A673 (cell line): ENCODE data around the gene VOPP1. TPM values are rescaled to one million over a fixed set of nuclear protein-coding genes. Genes with fewer than 3 reads are reported as not detected.

ENCODE experiments used
- BruUV-seq: library from RNA; stranded (reverse); fragments of 400-500 nt; replicated peaks from 2 replicates; lab custom pipeline; 2021; lab: Mats Ljungman, UMichigan
- CTCF ChIA-PET: fragments of 300-600 bp; sonication (Branson Sonifier 250); formaldehyde crosslinking; loops from one replicate; lab custom pipeline; 2022; ENCODE audit warnings: antibody characterized with exemption; lab: Charles Lee
- POLR2A ChIA-PET: fragments of 300-600 bp; sonication (Branson Sonifier 250); formaldehyde crosslinking; loops from one replicate; lab custom pipeline; 2022; ENCODE audit warnings: antibody characterized with exemption; ENCODE audit not compliant: low non-redundant PET; lab: Charles Lee
- DNase-seq: peaks from one replicate; pipeline ENCODE4 v3.0.0-alpha.2; 2015; ENCODE audit warnings: low spot score
- H3K27ac ChIP-seq: fragments of 200-600 bp; sonication (generic); 2 replicates; pipeline ENCODE4 v1.5.1; 2016; ENCODE audit warnings: mixed run types, low read depth, mild to moderate bottlenecking, mixed read lengths, antibody characterized with exemption, low read length; ENCODE audit not compliant: poor library complexity, severe bottlenecking
- H3K27me3 ChIP-seq: fragments of 200-600 bp; sonication (generic); replicated peaks from 2 replicates; pipeline ENCODE4 v1.6.1; 2017; ENCODE audit warnings: mixed run types, low read depth, mild to moderate bottlenecking, mixed read lengths, antibody characterized with exemption, low read length; ENCODE audit not compliant: insufficient read depth, poor library complexity
- H3K36me3 ChIP-seq: fragments of 200-600 bp; sonication (generic); 2 replicates; pipeline ENCODE4 v1.6.1; 2016; ENCODE audit warnings: mixed run types, mild to moderate bottlenecking, mixed read lengths, antibody characterized with exemption, low read length; ENCODE audit not compliant: insufficient read depth, poor library complexity, severe bottlenecking
- H3K4me1 ChIP-seq: fragments of 200-600 bp; sonication (generic); 2 replicates; pipeline ENCODE4 v1.6.1; 2017; ENCODE audit warnings: mixed run types, mild to moderate bottlenecking, mixed read lengths, antibody characterized with exemption, low read length; ENCODE audit not compliant: insufficient read depth, poor library complexity, severe bottlenecking
- H3K4me3 ChIP-seq: fragments of 200-600 bp; sonication (generic); 2 replicates; pipeline ENCODE4 v1.5.1; 2016; ENCODE audit warnings: low read depth, mixed run types, mild to moderate bottlenecking, mixed read lengths, low read length; ENCODE audit not compliant: poor library complexity, severe bottlenecking
- H3K9me3 ChIP-seq: fragments of 200-600 bp; sonication (generic); 2 replicates; pipeline ENCODE4 v1.6.1; 2016; ENCODE audit warnings: mixed run types, low read depth, mild to moderate bottlenecking, mixed read lengths, antibody characterized with exemption, low read length; ENCODE audit not compliant: poor library complexity, severe bottlenecking
- EZH2 ChIP-seq: fragments of 200-600 bp; sonication (generic); IDR thresholded peaks from 2 replicates; pipeline ENCODE4 v1.6.1; 2017; ENCODE audit warnings: borderline replicate concordance, low read depth, mild to moderate bottlenecking, mixed read lengths, antibody characterized with exemption, low read length; ENCODE audit not compliant: poor library complexity, severe bottlenecking
- intact Hi-C: fragments of 100-400 bp; cut with micrococcal nuclease; formaldehyde crosslinking; loops from one replicate; pipeline ENCODE4 v1.10.0; 2022; ENCODE audit not compliant: unreplicated experiment
- total RNA-seq: library from RNA; stranded (reverse); gene quantifications from 2 replicates; pipeline ENCODE4 v1.2.3, GENCODE V29; 2021
- TF ChIP-seq, protein P1 (sequence below): fragments of 300-800, 200-600 bp; sonication (generic); conservative IDR thresholded peaks from 2 replicates; pipeline ENCODE4 v1.5.1; 2017; ENCODE audit warnings: low read depth, mild to moderate bottlenecking, antibody characterized with exemption, low read length, moderate library complexity, mixed read lengths

The VOPP1 gene
- total RNA-seq, 1 experiment from 2014 or later: 49.6 TPM

DNA sequence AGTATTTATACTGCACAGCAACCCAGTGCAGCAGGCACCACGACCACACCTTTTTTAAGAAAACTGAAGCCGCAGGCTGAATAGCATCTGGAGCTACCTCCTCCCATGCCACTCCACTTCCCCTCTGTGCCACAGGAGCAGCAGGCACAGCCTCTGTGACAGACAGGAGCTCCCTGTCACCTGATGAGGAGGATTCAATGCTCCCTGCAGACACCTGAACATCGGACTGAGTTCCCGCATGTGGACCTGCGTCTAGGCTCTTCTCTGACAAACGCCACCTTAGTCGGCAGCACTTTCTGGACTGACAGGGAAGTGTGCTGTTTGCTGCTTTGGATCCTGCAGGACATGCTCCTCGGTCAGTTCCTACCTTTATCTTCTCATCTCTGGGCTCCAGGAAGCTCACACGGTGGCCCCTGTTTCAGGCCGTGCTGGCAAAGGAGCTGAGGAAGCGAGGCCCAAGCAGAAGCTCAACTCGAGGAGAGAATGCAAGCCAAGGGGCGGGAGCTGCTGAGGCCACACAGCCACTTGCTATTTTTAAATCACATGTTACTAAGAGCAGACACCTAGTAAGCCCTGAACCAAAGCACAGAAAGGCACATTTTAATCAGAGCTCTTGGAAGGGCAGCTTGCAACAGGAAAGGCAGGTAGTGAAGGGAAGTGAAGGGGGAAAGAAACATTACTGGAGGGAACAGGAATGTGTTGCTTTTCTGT lies 56.6 kb downstream of the VOPP1 start:
- Histone ChIP-seq H3K4me1 (no peaks in the 10 kb centered on the region), H3K4me3 (no peak overlapping the region), H3K27ac (no peak overlapping the region), H3K9me3 (no peaks in the 10 kb centered on the region), H3K36me3 (no peaks in the 10 kb centered on the region), H3K27me3 (no peaks in the 10 kb centered on the region)
- CTCF ChIA-PET: no interaction called here
- DNase-seq: no peak
- intact Hi-C loops: no loop called here
- BruUV-seq: no TSS peak
- TF ChIP-seq, protein P1, sequence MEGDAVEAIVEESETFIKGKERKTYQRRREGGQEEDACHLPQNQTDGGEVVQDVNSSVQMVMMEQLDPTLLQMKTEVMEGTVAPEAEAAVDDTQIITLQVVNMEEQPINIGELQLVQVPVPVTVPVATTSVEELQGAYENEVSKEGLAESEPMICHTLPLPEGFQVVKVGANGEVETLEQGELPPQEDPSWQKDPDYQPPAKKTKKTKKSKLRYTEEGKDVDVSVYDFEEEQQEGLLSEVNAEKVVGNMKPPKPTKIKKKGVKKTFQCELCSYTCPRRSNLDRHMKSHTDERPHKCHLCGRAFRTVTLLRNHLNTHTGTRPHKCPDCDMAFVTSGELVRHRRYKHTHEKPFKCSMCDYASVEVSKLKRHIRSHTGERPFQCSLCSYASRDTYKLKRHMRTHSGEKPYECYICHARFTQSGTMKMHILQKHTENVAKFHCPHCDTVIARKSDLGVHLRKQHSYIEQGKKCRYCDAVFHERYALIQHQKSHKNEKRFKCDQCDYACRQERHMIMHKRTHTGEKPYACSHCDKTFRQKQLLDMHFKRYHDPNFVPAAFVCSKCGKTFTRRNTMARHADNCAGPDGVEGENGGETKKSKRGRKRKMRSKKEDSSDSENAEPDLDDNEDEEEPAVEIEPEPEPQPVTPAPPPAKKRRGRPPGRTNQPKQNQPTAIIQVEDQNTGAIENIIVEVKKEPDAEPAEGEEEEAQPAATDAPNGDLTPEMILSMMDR: no peak
- no peak for TF ChIP-seq EZH2
- POLR2A ChIA-PET: no interaction called here

DNA sequence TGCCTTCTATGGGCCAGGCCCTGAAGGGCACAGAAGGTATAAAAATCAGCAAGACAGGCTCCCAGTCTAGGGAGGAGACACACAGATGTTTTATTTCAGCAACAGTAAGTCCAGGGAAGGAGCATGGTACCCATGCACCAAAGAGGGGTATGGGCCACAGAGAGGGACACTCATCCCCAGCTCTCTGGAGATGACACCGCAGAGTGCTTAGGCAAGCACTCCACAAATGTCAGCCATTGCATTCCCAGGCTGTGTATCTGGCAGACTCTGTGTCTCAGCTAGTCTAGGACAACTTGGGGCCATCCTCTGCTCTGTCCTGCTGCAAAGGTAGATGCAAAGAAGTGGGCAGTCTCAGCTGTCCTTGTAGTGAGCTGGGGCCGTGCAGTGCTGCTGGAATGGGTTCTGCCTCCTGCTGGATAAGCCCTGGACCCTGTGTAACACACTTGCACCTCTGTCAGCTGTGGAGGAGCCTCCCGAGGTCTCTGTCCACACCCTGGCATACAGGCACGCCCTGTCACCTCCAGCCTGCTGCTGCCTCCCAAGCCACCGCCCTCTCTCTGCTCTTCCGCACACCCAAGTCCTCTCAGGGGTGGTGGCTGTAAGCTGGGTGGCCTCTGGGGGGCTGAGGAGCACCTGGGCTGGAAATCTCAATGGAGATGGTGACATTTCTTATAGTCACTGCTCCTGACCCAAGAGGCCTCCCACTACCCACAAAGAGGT lies 57.6 kb downstream of the VOPP1 start:
- Histone ChIP-seq H3K27ac (no peak overlapping the region), H3K36me3 (no peaks in the 10 kb centered on the region), H3K4me1 (no peaks in the 10 kb centered on the region), H3K27me3 (no peaks in the 10 kb centered on the region), H3K4me3 (no peak overlapping the region), H3K9me3 (no peaks in the 10 kb centered on the region)
- no peak for DNase-seq
- no TSS peak for BruUV-seq
- CTCF ChIA-PET: no interaction called here
- no peak for TF ChIP-seq EZH2
- TF ChIP-seq, protein P1: no peak
- intact Hi-C loops: no loop called here
- POLR2A ChIA-PET: no interaction called here

DNA sequence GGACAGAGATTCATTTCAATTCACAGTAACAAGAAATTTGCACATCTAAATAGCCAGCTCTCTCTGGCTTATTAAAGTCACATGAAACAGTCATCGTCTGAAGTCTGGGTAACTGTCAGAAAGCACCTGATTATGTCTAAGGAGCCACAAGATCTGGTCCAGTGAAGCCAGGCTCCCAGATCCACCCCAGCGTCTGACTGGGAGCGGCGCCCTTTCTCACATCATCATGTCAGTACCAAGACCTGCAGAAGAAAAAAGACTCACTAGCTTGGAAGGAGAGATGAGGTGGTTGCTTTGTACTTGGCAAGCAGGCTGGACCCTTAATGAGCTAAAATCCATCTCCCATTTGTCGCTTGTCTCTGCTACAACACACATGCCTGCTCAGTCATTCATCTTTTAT lies 58.4 kb downstream of the VOPP1 start:
- Histone ChIP-seq H3K9me3 (no peaks in the 10 kb centered on the region), H3K36me3 (no peaks in the 10 kb centered on the region), H3K27ac (no peak overlapping the region), H3K27me3 (no peaks in the 10 kb centered on the region), H3K4me1 (no peaks in the 10 kb centered on the region), H3K4me3 (no peak overlapping the region)
- TF ChIP-seq EZH2: no peak
- TF ChIP-seq, protein P1: no peak
- intact Hi-C loops: no loop called here
- POLR2A ChIA-PET: no interaction called here
- no peak for DNase-seq
- no TSS peak for BruUV-seq
- CTCF ChIA-PET: no interaction called here
